Kidney capillary endothelial cell (primary cell): ENCODE data around the gene PDLIM5.
"Not testable (repeated sequence)": the region's sequence is repeated elsewhere in the genome, so short reads cannot be mapped to it uniquely, and the experiment has no call there.

Experiments used
- DNase-seq: peaks from one replicate; pipeline ENCODE4 v3.0.0-alpha.2; 2018; ENCODE audit warnings: low spot score

PDLIM5 gene

GRCh38 chr4:94462572-94462971 lies 10.8 kb downstream of the PDLIM5 start:
- DNase-seq: no peak

- no peak for DNase-seq
Observed at GRCh38 chr4:94463771-94464170, 12.0 kb downstream of the PDLIM5 start.

- no peak for DNase-seq
Observed at GRCh38 chr4:94466371-94466770, 14.6 kb downstream of the PDLIM5 start.

- DNase-seq: no peak
Observed at GRCh38 chr4:94466923-94467322, 15.2 kb downstream of the PDLIM5 start.

GRCh38 chr4:94468093-94468769 lies 16.5 kb downstream of the PDLIM5 start:
- no peak for DNase-seq

DNA sequence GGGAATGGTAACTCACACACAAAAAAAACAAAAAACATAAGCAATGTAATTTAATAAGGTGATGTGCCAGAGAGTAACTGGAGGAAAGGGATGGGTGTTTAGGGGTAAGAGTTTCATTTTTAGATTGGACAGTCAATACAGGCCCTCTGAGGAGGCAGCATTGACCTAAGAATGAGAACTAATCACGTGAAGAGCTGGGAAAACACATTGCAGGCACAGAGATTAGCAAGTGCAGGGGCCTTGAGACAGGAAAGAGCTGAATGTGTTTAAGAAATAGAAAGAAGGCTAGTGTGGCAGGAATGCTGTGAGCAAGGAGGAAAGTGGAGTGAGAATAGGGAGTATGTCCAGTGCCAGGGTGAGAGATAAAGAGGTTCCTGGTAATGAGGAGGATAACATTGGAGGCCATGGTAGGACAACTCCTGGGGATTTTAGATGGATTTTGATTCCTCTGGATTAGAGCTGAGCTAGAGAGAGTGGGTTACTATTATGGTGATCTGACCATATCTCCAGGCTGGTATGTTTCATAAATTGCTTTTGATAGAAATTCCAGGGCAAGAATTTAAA lies 17.6 kb downstream of the PDLIM5 start:
- no peak for DNase-seq

GRCh38 chr4:94470132-94470531 lies 18.4 kb downstream of the PDLIM5 start:
- DNase-seq: no peak

DNA sequence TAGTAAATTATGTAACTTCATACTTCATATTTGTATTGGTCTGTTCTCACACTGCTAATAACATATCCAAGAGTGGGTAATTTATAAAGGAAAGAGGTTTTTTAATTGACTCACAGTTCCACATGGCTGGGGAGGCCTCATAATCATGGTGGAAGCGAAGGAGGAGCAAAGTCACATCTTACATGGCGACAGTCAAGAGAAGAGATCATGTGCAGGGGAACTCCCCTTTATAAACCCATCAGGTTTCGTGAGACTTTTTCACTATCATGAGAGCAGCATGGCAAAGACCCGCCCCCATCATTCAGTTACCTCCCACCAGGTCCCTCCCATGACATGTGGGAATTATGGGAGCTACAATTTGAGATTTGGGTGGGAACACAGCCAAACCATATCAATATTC lies 19.0 kb downstream of the PDLIM5 start:
- DNase-seq: not testable (repeated sequence)

DNA sequence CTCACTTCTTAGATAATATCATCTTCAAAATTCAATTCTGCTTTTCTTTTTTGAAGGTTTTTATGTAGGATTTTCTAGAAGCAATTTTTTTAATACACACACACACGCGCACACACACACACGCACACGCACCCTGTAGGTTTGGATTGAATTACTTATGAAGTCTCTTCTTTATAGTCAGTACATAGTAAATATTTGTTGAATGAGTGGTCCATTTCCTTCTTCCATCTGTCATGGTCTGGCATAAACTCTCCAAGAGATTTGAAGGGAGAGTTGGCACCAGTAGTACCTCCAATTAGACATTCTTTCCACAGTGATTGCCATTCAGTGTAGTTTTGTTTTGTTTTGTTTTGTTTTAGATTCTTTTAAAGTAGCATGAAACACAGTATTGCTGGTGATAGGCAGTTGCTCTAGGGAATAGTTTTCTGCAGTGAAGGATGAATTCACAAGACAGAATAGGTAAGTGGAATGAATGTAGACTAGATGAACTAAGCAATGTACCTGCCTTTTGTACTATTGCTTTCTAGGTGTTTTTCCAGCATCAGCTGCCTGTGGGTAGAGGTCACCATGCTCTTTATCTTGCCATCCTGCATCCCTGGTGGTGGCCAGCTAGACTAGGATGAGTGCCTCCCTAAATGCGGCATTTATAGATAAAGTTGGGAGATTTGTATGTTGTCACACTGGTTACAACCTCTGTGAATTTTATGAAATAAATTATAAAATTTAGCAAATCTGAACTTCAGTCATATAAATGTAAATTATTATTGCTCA lies 20.5 kb downstream of the PDLIM5 start:
- DNase-seq: peak; percentile 61

GRCh38 chr4:94475050-94475449 lies 23.3 kb downstream of the PDLIM5 start:
- DNase-seq: no peak

- no peak for DNase-seq
Observed at GRCh38 chr4:94475794-94476193, 24.1 kb downstream of the PDLIM5 start.

GRCh38 chr4:94477227-94477626 lies 25.5 kb downstream of the PDLIM5 start:
- no peak for DNase-seq

- not testable (repeated sequence) for DNase-seq
Observed at GRCh38 chr4:94478805-94479204, 27.1 kb downstream of the PDLIM5 start.

GRCh38 chr4:94479358-94480141 lies 27.8 kb downstream of the PDLIM5 start:
- DNase-seq: no peak

GRCh38 chr4:94480362-94480951 lies 28.7 kb downstream of the PDLIM5 start:
- DNase-seq: no peak

DNA sequence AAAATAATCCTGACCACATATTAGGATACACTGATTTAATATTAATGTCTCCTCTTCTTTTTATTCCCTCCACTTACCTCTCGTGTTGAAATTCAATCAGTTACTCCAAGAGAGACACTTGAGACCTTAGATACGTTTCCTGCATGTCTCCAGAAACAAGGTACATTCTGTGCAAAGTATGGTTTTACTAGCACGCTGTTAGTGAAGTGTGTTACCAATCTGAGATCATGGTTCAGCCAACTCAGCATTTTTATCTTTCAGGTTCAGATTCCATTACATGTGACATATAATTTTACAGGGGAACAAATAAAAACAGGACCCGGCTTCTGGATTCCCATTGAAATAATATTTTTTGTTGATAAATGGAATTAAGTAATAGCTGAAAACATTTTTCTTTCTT lies 32.2 kb downstream of the PDLIM5 start:
- no peak for DNase-seq

GRCh38 chr4:94484818-94485217 lies 33.1 kb downstream of the PDLIM5 start:
- no peak for DNase-seq

DNA sequence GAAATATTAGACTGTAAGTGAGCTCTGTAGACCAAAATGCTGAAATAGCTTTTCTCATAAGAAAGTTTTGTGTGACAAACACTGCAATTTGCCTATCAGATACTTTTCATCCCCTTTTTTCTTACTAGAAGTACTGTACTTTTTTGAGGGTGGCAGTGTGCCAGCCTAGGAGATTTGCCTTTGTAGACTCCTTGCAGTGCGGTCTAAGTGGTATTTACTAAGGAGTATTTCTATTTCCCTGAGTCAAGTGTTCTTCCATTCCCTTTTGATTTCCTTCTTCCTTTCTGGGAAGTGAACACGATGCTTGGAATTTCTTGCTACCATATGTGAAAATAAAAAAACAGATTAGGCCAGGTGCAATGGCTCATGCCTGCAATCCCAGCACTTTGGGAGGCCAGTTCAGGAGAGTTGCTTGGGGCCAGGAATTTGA lies 34.6 kb downstream of the PDLIM5 start:
- DNase-seq: no peak

- DNase-seq: no peak
Observed at GRCh38 chr4:94488670-94489069, 36.9 kb downstream of the PDLIM5 start.

- DNase-seq: no peak
Observed at GRCh38 chr4:94489098-94489497, 37.4 kb downstream of the PDLIM5 start.

DNA sequence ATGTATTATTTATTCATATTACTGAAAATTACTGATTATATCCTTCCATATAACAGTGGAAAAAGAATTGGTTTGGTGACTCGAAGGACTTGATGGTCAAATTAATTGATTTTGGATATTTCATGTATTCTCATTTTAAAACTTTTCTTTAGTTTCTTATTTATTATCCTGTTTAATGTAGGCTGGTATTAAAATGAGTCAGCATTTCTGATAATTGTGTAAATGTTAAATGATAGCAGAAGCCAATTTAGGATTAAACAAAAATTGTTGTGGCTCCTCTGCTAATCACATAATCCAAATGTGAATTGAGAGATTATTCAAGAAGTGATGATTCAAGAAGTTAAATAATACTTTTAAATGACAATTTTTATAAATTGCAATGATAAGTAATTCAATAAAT lies 38.7 kb downstream of the PDLIM5 start:
- no peak for DNase-seq

GRCh38 chr4:94491322-94491721 lies 39.6 kb downstream of the PDLIM5 start:
- no peak for DNase-seq
